CD4-positive, CD25-positive, alpha-beta regulatory T cell (primary cell): ENCODE results near the gene TNS1. TPM values are rescaled to one million over a fixed set of nuclear protein-coding genes. Genes with fewer than 3 reads are reported as not detected.
A peak's percentile ranks its signal among the peaks of the same experiment; 100 is the strongest.

Source experiments
- ATAC-seq, 2 donors: fragments of 150-1000 bp; cut with Tn5 transposase; one replicate each; pipeline ENCODE4 v1.10.0; 2021; ENCODE audit warnings: low read depth in 2 of 2, moderate number of reproducible peaks in 2 of 2, moderate library complexity in 1 of 2
- DNase-seq, 3 donors: peaks; one replicate each; pipeline versions ENCODE4 v3.0.0 to v3.0.0-alpha.2; 2012 to 2022; ENCODE audit warnings: mixed read lengths in 1 of 3
- H3K27ac ChIP-seq: one replicate; pipeline ENCODE4 v1.7.0; 2013; ENCODE audit warnings: mild to moderate bottlenecking, low read length; ENCODE audit not compliant: insufficient read depth, poor library complexity, severe bottlenecking
- H3K27me3 ChIP-seq: one replicate; pipeline ENCODE4 v1.7.0; 2013; ENCODE audit warnings: low read length; ENCODE audit not compliant: control insufficient read depth, insufficient read depth
- H3K36me3 ChIP-seq: one replicate; pipeline ENCODE4 v1.7.0; 2013; ENCODE audit warnings: mild to moderate bottlenecking, low read length, moderate library complexity; ENCODE audit not compliant: control insufficient read depth, insufficient read depth
- H3K4me1 ChIP-seq: 2 replicates; pipeline ENCODE4 v1.7.0; 2013; ENCODE audit warnings: mild to moderate bottlenecking, low read length; ENCODE audit not compliant: insufficient read depth, control insufficient read depth, poor library complexity, severe bottlenecking
- H3K4me3 ChIP-seq: one replicate; pipeline ENCODE4 v1.7.0; 2013; ENCODE audit warnings: low read depth, mild to moderate bottlenecking, low read length, moderate library complexity
- H3K9me3 ChIP-seq, 2 experiments: 1 replicate in 1 of 2; 2 replicates in 1 of 2; pipeline ENCODE4 v1.7.0; 2013; ENCODE audit warnings: low read length in 2 of 2, mild to moderate bottlenecking in 1 of 2, moderate library complexity in 1 of 2; ENCODE audit not compliant: control insufficient read depth in 2 of 2
- H3K27ac Mint-ChIP-seq, 3 donors: one replicate each; pipeline ENCODE4 v1.8.0; 2020 to 2022; ENCODE audit warnings: mild to moderate bottlenecking in 3 of 3, mixed read lengths in 3 of 3, moderate library complexity in 2 of 3
- H3K27me3 Mint-ChIP-seq: one replicate; pipeline ENCODE4 v1.8.0; 2022; ENCODE audit warnings: mild to moderate bottlenecking, mixed read lengths
- H3K36me3 Mint-ChIP-seq: one replicate; pipeline ENCODE4 v1.8.0; 2020; ENCODE audit warnings: mixed read lengths
- H3K4me1 Mint-ChIP-seq, 4 donors: one replicate each; pipeline ENCODE4 v1.8.0; 2020 to 2022; ENCODE audit warnings: mixed read lengths in 4 of 4, mild to moderate bottlenecking in 1 of 4
- H3K4me3 Mint-ChIP-seq, 4 donors: one replicate each; pipeline ENCODE4 v1.8.0; 2020 to 2022; ENCODE audit warnings: mild to moderate bottlenecking in 4 of 4, mixed read lengths in 4 of 4, moderate library complexity in 3 of 4
- H3K9me3 Mint-ChIP-seq, 7 donors: one replicate each; pipeline ENCODE4 v1.8.0; 2020 to 2022; ENCODE audit warnings: mixed read lengths in 7 of 7, mild to moderate bottlenecking in 3 of 7, moderate library complexity in 2 of 7
- polyA plus RNA-seq, 4 donors: library from polyadenylated mRNA; unstranded; fragments of 300-500 nt; fragmentation: Illumina TruSeq; gene quantifications; one replicate each; pipeline ENCODE4 v1.2.3, GENCODE V29; 2021
- total RNA-seq: library from RNA; stranded (reverse); gene quantifications from one replicate; pipeline ENCODE4 v1.2.3, GENCODE V29; 2022

Gene TNS1
- total and polyA plus RNA-seq, 5 donors from 2014 or later = 0.49 TPM; not detected in 4

- Histone ChIP-seq H3K4me1 (peaks cover 5% of the 10 kb centered on the region), H3K9me3 (peaks cover 2 to 6% of the 10 kb centered on the region in 2 experiments), H3K27ac (no peak overlapping the region), H3K27me3 (no peaks in the 10 kb centered on the region), H3K4me3 (no peak overlapping the region), H3K36me3 (no peaks in the 10 kb centered on the region)
- peak; percentile 52 to 55 for ATAC-seq
- Mint-ChIP-seq H3K27me3 (no peaks in the 10 kb centered on the region), H3K36me3 (peaks cover 7% of the 10 kb centered on the region), H3K27ac (peak overlapping the region in 1 of 3 donors; percentile 91), H3K4me3 (peak overlapping the region in 1 of 4 donors; percentile 11), H3K9me3 (peaks cover 0 to 4% (median under 1%) of the 10 kb centered on the region in 7 donors), H3K4me1 (peaks cover 0 to 16% (median 4%) of the 10 kb centered on the region in 4 donors)
- peak; percentile 14 to 48 (median 40) for DNase-seq
Measured at GRCh38 chr2:217756375-217757107, 246.3 kb downstream of the TNS1 start.

DNA sequence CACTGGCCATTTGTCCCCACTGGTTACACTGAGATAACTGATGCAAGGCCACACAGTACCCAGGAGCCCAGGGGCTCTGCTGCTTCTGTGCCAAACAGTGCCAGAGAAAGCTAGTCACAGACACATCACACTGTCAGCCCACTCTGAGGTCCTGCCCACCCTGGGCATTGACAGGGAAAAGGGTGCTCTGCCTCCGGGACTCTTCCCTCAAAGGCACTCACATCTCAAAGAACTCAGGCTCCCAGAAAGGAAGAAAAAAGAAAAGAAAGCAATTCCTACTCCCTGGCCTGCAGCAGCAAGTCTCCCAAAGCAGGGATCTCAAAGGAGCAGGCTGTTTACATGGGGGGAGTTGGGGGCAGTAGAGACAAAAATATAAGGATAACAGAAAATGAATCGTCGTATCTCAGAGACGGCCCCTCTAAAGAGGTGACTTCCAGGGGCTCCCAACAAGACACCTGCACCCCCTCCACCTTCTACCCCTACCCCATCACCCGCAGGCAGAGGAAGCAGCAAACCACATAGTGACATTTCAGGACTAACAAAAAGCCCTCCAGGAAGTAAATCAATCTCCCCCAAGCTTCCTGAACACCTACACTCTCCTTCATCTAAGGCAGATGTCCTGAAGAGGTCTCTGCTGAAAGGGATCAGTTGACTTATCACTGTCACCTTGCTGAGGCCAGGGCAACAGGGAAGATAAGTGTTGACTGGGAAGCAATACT lies 247.6 kb downstream of the TNS1 start:
- H3K36me3 ChIP-seq = no peaks in the 10 kb centered on the region
- H3K27ac ChIP-seq = no peak overlapping the region
- Mint-ChIP-seq H3K4me3 (no peak overlapping the region), H3K4me1 (peaks cover 0 to 16% (median 4%) of the 10 kb centered on the region in 4 donors), H3K36me3 (peaks cover 7% of the 10 kb centered on the region), H3K27me3 (no peaks in the 10 kb centered on the region), H3K27ac (no peak overlapping the region), H3K9me3 (no peaks in the 10 kb centered on the region)
- no peak overlapping the region for H3K4me3 ChIP-seq
- no peaks in the 10 kb centered on the region for H3K9me3 ChIP-seq
- DNase-seq (peak in 1 of 3 donors; percentile 1), ATAC-seq (no peak)
- H3K27me3 ChIP-seq = no peaks in the 10 kb centered on the region
- peaks cover 5% of the 10 kb centered on the region for H3K4me1 ChIP-seq

DNA sequence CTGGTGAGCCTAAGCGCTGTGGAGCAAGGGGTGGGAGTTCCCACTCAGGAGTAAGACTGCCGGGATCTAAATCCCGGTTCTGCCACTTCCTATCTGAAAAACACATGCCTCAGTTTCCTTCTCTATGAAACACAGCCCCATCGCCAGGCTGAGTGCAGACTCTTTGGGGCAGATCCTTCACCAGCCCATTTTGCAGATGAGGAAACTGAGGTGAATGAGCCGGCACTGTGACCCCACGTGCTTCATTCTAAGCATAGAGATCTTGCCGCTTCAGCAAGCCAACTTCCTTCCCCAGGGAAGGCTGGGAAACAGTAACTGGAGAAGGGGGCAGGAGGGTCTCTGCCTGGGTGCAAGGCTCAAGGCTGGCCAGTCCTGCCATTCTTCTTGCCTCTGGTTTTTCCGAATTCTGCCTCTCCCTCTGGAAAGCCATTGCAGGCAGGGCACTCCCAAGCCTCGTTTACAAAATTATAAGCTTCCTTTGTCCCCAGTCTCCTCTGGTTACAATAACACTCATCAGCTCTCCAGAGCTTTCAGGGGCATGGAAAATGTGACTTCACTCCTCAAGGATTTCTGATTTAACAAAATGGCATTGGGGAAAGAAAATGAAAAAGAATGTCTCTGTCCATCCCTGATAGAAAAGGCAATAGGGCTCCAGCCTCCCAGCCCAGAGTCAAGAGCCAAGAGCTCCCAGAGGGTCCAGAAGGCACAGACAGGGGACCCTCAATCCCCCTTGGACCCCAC lies 249.2 kb downstream of the TNS1 start:
- no peak overlapping the region for H3K4me3 Mint-ChIP-seq
- DNase-seq (no peak), ATAC-seq (no peak)
- peaks cover 0 to 16% (median 4%) of the 10 kb centered on the region in 4 donors for H3K4me1 Mint-ChIP-seq
- peaks cover 7% of the 10 kb centered on the region for H3K36me3 Mint-ChIP-seq
- no peak overlapping the region for H3K27ac ChIP-seq
- H3K27ac Mint-ChIP-seq = no peak overlapping the region
- no peak overlapping the region for H3K4me3 ChIP-seq
- H3K9me3 Mint-ChIP-seq = no peaks in the 10 kb centered on the region
- peaks cover under 1% of the 10 kb centered on the region for H3K27me3 Mint-ChIP-seq
- H3K36me3 ChIP-seq = no peaks in the 10 kb centered on the region
- H3K27me3 ChIP-seq = no peaks in the 10 kb centered on the region
- H3K9me3 ChIP-seq = no peaks in the 10 kb centered on the region
- peaks cover 5% of the 10 kb centered on the region for H3K4me1 ChIP-seq

GRCh38 chr2:217752714-217753459 lies 249.9 kb downstream of the TNS1 start:
- Histone ChIP-seq H3K4me1 (peaks cover 5% of the 10 kb centered on the region), H3K27ac (no peak overlapping the region), H3K27me3 (no peaks in the 10 kb centered on the region), H3K4me3 (no peak overlapping the region), H3K9me3 (no peaks in the 10 kb centered on the region), H3K36me3 (no peaks in the 10 kb centered on the region)
- no peaks in the 10 kb centered on the region for H3K9me3 Mint-ChIP-seq
- H3K4me3 Mint-ChIP-seq = no peak overlapping the region
- H3K4me1 Mint-ChIP-seq = peaks cover 0 to 16% (median 4%) of the 10 kb centered on the region in 4 donors
- ATAC-seq (no peak), DNase-seq (no peak)
- peaks cover 7% of the 10 kb centered on the region for H3K36me3 Mint-ChIP-seq
- H3K27me3 Mint-ChIP-seq = peaks cover 4% of the 10 kb centered on the region
- no peak overlapping the region for H3K27ac Mint-ChIP-seq

GRCh38 chr2:217751952-217752351 lies 250.8 kb downstream of the TNS1 start:
- peaks cover 4% of the 10 kb centered on the region for H3K4me1 ChIP-seq
- Mint-ChIP-seq H3K4me1 (peaks cover 0 to 14% (median 4%) of the 10 kb centered on the region in 4 donors), H3K27ac (no peak overlapping the region), H3K9me3 (no peaks in the 10 kb centered on the region), H3K4me3 (peak overlapping the region in 1 of 4 donors; percentile 29), H3K27me3 (peaks cover 4% of the 10 kb centered on the region), H3K36me3 (peaks cover 7% of the 10 kb centered on the region)
- DNase-seq (no peak), ATAC-seq (no peak)
- no peaks in the 10 kb centered on the region for H3K9me3 ChIP-seq
- H3K4me3 ChIP-seq = no peak overlapping the region
- H3K27ac ChIP-seq = no peak overlapping the region
- H3K27me3 ChIP-seq = no peaks in the 10 kb centered on the region
- H3K36me3 ChIP-seq = no peaks in the 10 kb centered on the region

GRCh38 chr2:217751192-217751591 lies 251.6 kb downstream of the TNS1 start:
- Mint-ChIP-seq H3K4me1 (peaks cover 0 to 8% (median 4%) of the 10 kb centered on the region in 4 donors), H3K36me3 (peaks cover 7% of the 10 kb centered on the region), H3K27ac (no peak overlapping the region), H3K4me3 (no peak overlapping the region), H3K9me3 (peaks cover 0 to 4% (median 0%) of the 10 kb centered on the region in 7 donors), H3K27me3 (peaks cover 4% of the 10 kb centered on the region)
- no peak overlapping the region for H3K4me3 ChIP-seq
- H3K9me3 ChIP-seq = no peaks in the 10 kb centered on the region
- no peaks in the 10 kb centered on the region for H3K27me3 ChIP-seq
- H3K27ac ChIP-seq = no peak overlapping the region
- ATAC-seq (no peak), DNase-seq (no peak)
- no peaks in the 10 kb centered on the region for H3K4me1 ChIP-seq
- no peaks in the 10 kb centered on the region for H3K36me3 ChIP-seq
